Adrenal gland (tissue), 5 donors: ENCODE measurements around the gene TSC22D4.

Experiments
- CTCF ChIP-seq, 6 experiments: fragments of 450-650 bp in 4 of 6; fragments of 200-600 bp in 2 of 6; sonication (generic) in 1 of 6; IDR thresholded peaks; 1 replicate in 5 of 6; 2 replicates in 1 of 6; pipeline versions ENCODE4 v1.5.1 to v1.8.0; 2016 to 2021; ENCODE audit warnings: antibody characterized with exemption in 6 of 6, mild to moderate bottlenecking in 2 of 6, moderate library complexity in 1 of 6
- POLR2A ChIP-seq, 2 donors: fragments of 450-650 bp; IDR thresholded peaks; one replicate each; pipeline ENCODE4 v1.6.1; 2017; ENCODE audit warnings: antibody characterized with exemption in 2 of 2, mild to moderate bottlenecking in 2 of 2, moderate library complexity in 1 of 2
- donor health status: DM: no; HTN: no; CAD: no.

GRCh38 chr7:100481466-100481865, 2.5 kb upstream of the TSC22D4 start:
- TF ChIP-seq CTCF (IDR thresholded peaks at IDR 0.05), result no peak
- TF ChIP-seq POLR2A (IDR thresholded peaks at IDR 0.05), result no peak
